ENCODE results near the gene ADIPOQ. TPM values are rescaled to one million over a fixed set of nuclear protein-coding genes. Genes with fewer than 3 reads are reported as not detected.

The ADIPOQ gene
- not detected in 2 replicates for polyA plus RNA-seq

GRCh38 chr3:186842426-186843038 is at the start of gene ADIPOQ:
ADIPOQ (plus strand) TSS chr3:186842710; CDS start chr3:186853059, 10,349 bp downstream.

GRCh38 chr3:186806089-186807055 is 36.1 kb upstream of the ADIPOQ start, which contains the start of gene RFC4:
RFC4 (minus strand) TSS chr3:186806482; CDS start chr3:186804713, 1,769 bp downstream.

Other genes starting within 250 kb of the ADIPOQ start
- not detected in 2 replicates for gene AHSG, start 229.7 kb upstream of the ADIPOQ start, polyA plus RNA-seq
- not detected in 2 replicates for gene FETUB, start 202.3 kb upstream of the ADIPOQ start, polyA plus RNA-seq
- not detected in 2 replicates for gene HRG, start 176.7 kb upstream of the ADIPOQ start, polyA plus RNA-seq
- gene KNG1, start 125.4 kb upstream of the ADIPOQ start, polyA plus RNA-seq = not detected in 2 replicates
- 1,838 and 1,904 TPM in 2 replicates for gene EIF4A2, start 59.1 kb upstream of the ADIPOQ start, polyA plus RNA-seq
- gene RFC4, start 36.2 kb upstream of the ADIPOQ start, polyA plus RNA-seq = 17.5 and 18.9 TPM in 2 replicates
- 1.5 and 3.0 TPM in 2 replicates for gene ST6GAL1, start 87.8 kb downstream of the ADIPOQ start, polyA plus RNA-seq

All from Purkinje cell (primary cell).